Measurements from ENCODE around the gene FTL. TPM values are rescaled to one million over a fixed set of nuclear protein-coding genes. Genes with fewer than 3 reads are reported as not detected.

Gene FTL
- total RNA-seq, 1 experiment from 2014 or later: 3,282 TPM

GRCh38 chr19:49006905-49007304 lies 41.8 kb downstream of the FTL start:
- DNase-seq: no peak
- Histone ChIP-seq H3K27me3 (ENCODE audit: control insufficient read depth, insufficient read depth, low read length) (no peaks in the 10 kb centered on the region), H3K4me3 (ENCODE audit: insufficient read depth, low read depth, low read length) (no peak overlapping the region), H3K36me3 (replicated peaks; ENCODE audit: control insufficient read depth, insufficient read depth, low read length) (peaks cover 47% of the 10 kb centered on the region)

DNA sequence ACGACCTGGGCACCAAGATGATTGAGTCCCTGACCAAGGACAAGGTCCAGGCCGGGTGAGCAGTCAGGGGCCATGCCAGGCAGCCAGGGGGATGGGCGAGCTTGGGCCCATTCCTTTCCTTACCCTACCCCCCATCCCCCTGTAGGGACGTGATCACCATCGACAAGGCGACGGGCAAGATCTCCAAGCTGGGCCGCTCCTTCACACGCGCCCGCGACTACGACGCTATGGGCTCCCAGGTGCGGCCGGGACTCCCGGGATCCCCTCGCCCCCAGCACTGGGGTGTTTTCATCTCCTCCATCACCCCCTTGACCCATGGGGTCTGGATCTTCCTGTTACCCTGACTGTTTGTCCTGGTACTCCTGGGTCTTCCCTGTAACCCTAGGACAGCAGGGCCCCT lies 44.7 kb downstream of the FTL start:
- no peaks in the 10 kb centered on the region for H3K27me3 ChIP-seq (ENCODE audit: control insufficient read depth, insufficient read depth, low read length)
- peaks cover 41% of the 10 kb centered on the region for H3K36me3 ChIP-seq (replicated peaks; ENCODE audit: control insufficient read depth, insufficient read depth, low read length)
- DNase-seq: peak; percentile 62
- no peak overlapping the region for H3K4me3 ChIP-seq (ENCODE audit: insufficient read depth, low read depth, low read length)

- Histone ChIP-seq H3K4me3 (ENCODE audit: insufficient read depth, low read depth, low read length) (no peak overlapping the region), H3K27me3 (ENCODE audit: control insufficient read depth, insufficient read depth, low read length) (no peaks in the 10 kb centered on the region), H3K36me3 (replicated peaks; ENCODE audit: control insufficient read depth, insufficient read depth, low read length) (peaks cover 39% of the 10 kb centered on the region)
- DNase-seq: no peak
Measured at GRCh38 chr19:49010453-49010852, 45.3 kb downstream of the FTL start.

DNA sequence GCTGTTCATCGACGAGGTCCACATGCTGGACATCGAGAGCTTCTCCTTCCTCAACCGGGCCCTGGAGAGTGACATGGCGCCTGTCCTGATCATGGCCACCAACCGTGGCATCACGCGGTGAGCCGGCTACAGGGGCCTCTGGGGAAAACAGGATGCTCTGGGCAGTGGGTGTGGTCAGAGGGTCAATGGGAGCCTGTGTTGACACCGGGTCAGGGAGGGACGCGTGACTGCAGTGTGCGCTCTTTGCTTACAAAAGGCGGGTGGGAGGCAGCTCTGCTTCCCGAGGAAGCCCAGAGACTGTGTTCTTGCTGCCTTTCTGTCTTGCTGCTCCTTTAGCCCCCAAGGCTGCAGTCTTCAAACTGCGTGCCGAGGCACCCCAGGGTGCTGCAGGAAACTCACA lies 46.1 kb downstream of the FTL start:
- no peaks in the 10 kb centered on the region for H3K27me3 ChIP-seq (ENCODE audit: control insufficient read depth, insufficient read depth, low read length)
- H3K36me3 ChIP-seq (replicated peaks; ENCODE audit: control insufficient read depth, insufficient read depth, low read length): peaks cover 39% of the 10 kb centered on the region
- H3K4me3 ChIP-seq (ENCODE audit: insufficient read depth, low read depth, low read length): no peak overlapping the region
- peak; percentile 36 for DNase-seq

GRCh38 chr19:49014123-49014869 lies 49.2 kb downstream of the FTL start:
- H3K27me3 ChIP-seq (ENCODE audit: control insufficient read depth, insufficient read depth, low read length): peaks cover 18% of the 10 kb centered on the region
- no peak for DNase-seq
- H3K36me3 ChIP-seq (replicated peaks; ENCODE audit: control insufficient read depth, insufficient read depth, low read length): peaks cover 30% of the 10 kb centered on the region
- H3K4me3 ChIP-seq (ENCODE audit: insufficient read depth, low read depth, low read length): no peak overlapping the region

DNA sequence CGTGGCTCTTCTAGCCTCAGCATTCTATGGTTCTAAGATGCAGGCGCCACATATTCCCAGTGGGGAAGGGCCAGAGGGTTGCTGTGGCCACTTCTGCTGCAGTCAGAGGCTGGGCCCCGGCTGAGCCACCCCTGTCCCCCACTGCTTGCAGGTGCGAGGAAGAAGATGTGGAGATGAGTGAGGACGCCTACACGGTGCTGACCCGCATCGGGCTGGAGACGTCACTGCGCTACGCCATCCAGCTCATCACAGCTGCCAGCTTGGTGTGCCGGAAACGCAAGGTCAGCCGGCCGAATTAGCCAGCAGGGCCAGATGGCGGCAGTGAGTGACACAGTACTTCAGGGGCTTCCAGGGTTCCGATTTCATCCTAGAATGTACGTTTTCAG lies 49.8 kb downstream of the FTL start:
- Histone ChIP-seq H3K27me3 (ENCODE audit: control insufficient read depth, insufficient read depth, low read length) (peaks cover 18% of the 10 kb centered on the region), H3K36me3 (replicated peaks; ENCODE audit: control insufficient read depth, insufficient read depth, low read length) (peaks cover 27% of the 10 kb centered on the region), H3K4me3 (ENCODE audit: insufficient read depth, low read depth, low read length) (no peak overlapping the region)
- DNase-seq: no peak

DNA sequence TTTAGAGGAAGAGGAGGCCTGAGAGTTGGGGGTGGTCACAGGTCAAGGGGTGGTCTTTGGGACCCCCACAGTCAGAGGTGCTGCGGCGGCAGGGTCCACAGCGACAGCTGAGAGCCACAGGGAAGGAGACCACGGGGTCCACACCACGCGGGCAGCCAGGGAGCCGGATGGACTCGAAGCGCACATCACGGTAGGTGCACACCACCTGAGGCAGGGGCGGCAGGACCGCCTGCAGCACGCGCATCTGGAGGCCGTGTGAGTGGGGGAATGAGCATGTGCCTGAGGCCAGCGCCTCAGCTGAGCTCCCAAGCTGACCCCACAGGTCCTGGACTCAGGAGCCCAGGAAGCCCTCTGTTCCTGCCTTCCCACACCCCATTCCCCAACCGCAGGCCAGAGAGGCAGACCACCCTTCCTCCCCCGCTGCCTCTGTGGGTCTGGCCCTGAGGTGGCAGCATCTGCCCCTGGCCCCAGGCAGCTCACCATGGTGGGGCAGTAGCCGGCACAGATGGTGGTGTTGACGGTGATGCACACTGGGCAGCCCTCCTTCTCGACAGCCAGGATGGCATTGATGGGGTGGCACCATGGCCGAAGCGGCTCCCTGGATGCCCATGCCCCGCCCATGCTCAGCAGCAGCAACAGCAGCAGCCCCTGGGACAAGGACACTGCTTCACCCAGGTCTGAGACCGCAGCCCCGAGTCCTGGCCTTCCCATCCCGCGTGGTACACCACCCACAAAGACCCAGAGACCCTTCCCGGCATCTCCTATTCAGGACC lies 51.1 kb downstream of the FTL start:
- Histone ChIP-seq H3K27me3 (ENCODE audit: control insufficient read depth, insufficient read depth, low read length) (peaks cover 26% of the 10 kb centered on the region), H3K4me3 (ENCODE audit: insufficient read depth, low read depth, low read length) (no peak overlapping the region), H3K36me3 (replicated peaks; ENCODE audit: control insufficient read depth, insufficient read depth, low read length) (peaks cover 21% of the 10 kb centered on the region)
- peak; percentile 39 for DNase-seq

Other genes starting within 250 kb of the FTL start
- gene MAMSTR, start 245.6 kb upstream of the FTL start, total RNA-seq (2014; rRNA removed; shearing (Covaris generic)): 1.7 and 2.4 TPM in 2 replicates
- gene RASIP1, start 224.7 kb upstream of the FTL start, total RNA-seq (2014; rRNA removed; shearing (Covaris generic)): 4.5 and 4.6 TPM in 2 replicates
- gene IZUMO1, start 218.4 kb upstream of the FTL start, total RNA-seq (2014; rRNA removed; shearing (Covaris generic)): 0.18 and 0.24 TPM in 2 replicates
- 6.1 and 8.2 TPM in 2 replicates for gene FUT1, start 212.7 kb upstream of the FTL start, total RNA-seq (2014; rRNA removed; shearing (Covaris generic))
- 0.35 TPM in 1 of 2 replicates, not detected in the other for gene FGF21, start 209.8 kb upstream of the FTL start, total RNA-seq (2014; rRNA removed; shearing (Covaris generic))
- gene BCAT2, start 154.3 kb upstream of the FTL start, total RNA-seq (2014; rRNA removed; shearing (Covaris generic)): 31.5 and 40.0 TPM in 2 replicates
- 9.9 and 18.0 TPM in 2 replicates for gene HSD17B14, start 128.8 kb upstream of the FTL start, total RNA-seq (2014; rRNA removed; shearing (Covaris generic))
- gene PLEKHA4, start 96.7 kb upstream of the FTL start, total RNA-seq (2014; rRNA removed; shearing (Covaris generic)): 20.6 and 25.6 TPM in 2 replicates
- gene PPP1R15A, start 92.9 kb upstream of the FTL start, total RNA-seq (2014; rRNA removed; shearing (Covaris generic)): 20.3 and 21.6 TPM in 2 replicates
- gene TULP2, start 66.6 kb upstream of the FTL start, total RNA-seq (2014; rRNA removed; shearing (Covaris generic)): 0.52 and 1.1 TPM in 2 replicates
- gene NUCB1, start 65.0 kb upstream of the FTL start, total RNA-seq (2014; rRNA removed; shearing (Covaris generic)): 173 and 203 TPM in 2 replicates
- not detected in 2 replicates for gene DHDH, start 31.6 kb upstream of the FTL start, total RNA-seq (2014; rRNA removed; shearing (Covaris generic))
- gene BAX, start 10.4 kb upstream of the FTL start, total RNA-seq (2014; rRNA removed; shearing (Covaris generic)): 57.8 and 72.6 TPM in 2 replicates
- gene GYS1, start 28.0 kb downstream of the FTL start, total RNA-seq (2014; rRNA removed; shearing (Covaris generic)): 35.2 and 50.2 TPM in 2 replicates
- gene RUVBL2, start 28.6 kb downstream of the FTL start, total RNA-seq (2014; rRNA removed; shearing (Covaris generic)): 256 and 327 TPM in 2 replicates
- gene LHB, start 51.8 kb downstream of the FTL start, total RNA-seq (2014; rRNA removed; shearing (Covaris generic)): not detected in 2 replicates
- gene CGB3, start 59.0 kb downstream of the FTL start, total RNA-seq (2014; rRNA removed; shearing (Covaris generic)): not detected in 2 replicates
- gene CGB2, start 66.6 kb downstream of the FTL start, total RNA-seq (2014; rRNA removed; shearing (Covaris generic)): 1.4 TPM in 1 of 2 replicates, not detected in the other
- gene CGB1, start 71.6 kb downstream of the FTL start, total RNA-seq (2014; rRNA removed; shearing (Covaris generic)): not detected in 2 replicates
- not detected in 2 replicates for gene CGB5, start 78.5 kb downstream of the FTL start, total RNA-seq (2014; rRNA removed; shearing (Covaris generic))
- not detected in 2 replicates for gene CGB8, start 83.8 kb downstream of the FTL start, total RNA-seq (2014; rRNA removed; shearing (Covaris generic))
- gene CGB7, start 92.4 kb downstream of the FTL start, total RNA-seq (2014; rRNA removed; shearing (Covaris generic)): not detected in 2 replicates
- 0.81 and 1.2 TPM in 2 replicates for gene NTF4, start 99.5 kb downstream of the FTL start, total RNA-seq (2014; rRNA removed; shearing (Covaris generic))
- not detected in 2 replicates for gene KCNA7, start 107.4 kb downstream of the FTL start, total RNA-seq (2014; rRNA removed; shearing (Covaris generic))
- gene SNRNP70, start 120.1 kb downstream of the FTL start, total RNA-seq (2014; rRNA removed; shearing (Covaris generic)): 338 and 397 TPM in 2 replicates
- gene LIN7B, start 149.1 kb downstream of the FTL start, total RNA-seq (2014; rRNA removed; shearing (Covaris generic)): 2.2 and 4.1 TPM in 2 replicates
- 1.4 and 3.2 TPM in 2 replicates for gene C19orf73, start 153.8 kb downstream of the FTL start, total RNA-seq (2014; rRNA removed; shearing (Covaris generic))
- 21.1 and 23.6 TPM in 2 replicates for gene PPFIA3, start 154.2 kb downstream of the FTL start, total RNA-seq (2014; rRNA removed; shearing (Covaris generic))
- gene HRC, start 190.1 kb downstream of the FTL start, total RNA-seq (2014; rRNA removed; shearing (Covaris generic)): 0.45 and 0.81 TPM in 2 replicates
- 10.2 and 12.8 TPM in 2 replicates for gene TRPM4, start 192.5 kb downstream of the FTL start, total RNA-seq (2014; rRNA removed; shearing (Covaris generic))